Naive thymus-derived CD4-positive, alpha-beta T cell (primary cell): ENCODE results near the gene MYBPC3. TPM values are rescaled to one million over a fixed set of nuclear protein-coding genes. Genes with fewer than 3 reads are reported as not detected.
A peak's percentile ranks its signal among the peaks of the same experiment; 100 is the strongest.

Source experiments
- ATAC-seq: fragments of 150-1000 bp; cut with Tn5 transposase; 2 replicates; pipeline ENCODE4 v1.10.0; 2021; ENCODE audit warnings: mild to moderate bottlenecking, moderate library complexity
- CTCF ChIA-PET: fragments of 350-600 bp; sonication (Branson Sonifier 250); formaldehyde crosslinking; loops from one replicate; lab custom pipeline; 2021; ENCODE audit warnings: antibody characterized with exemption; lab: Charles Lee
- POLR2A ChIA-PET: fragments of 350-600 bp; sonication (Branson Sonifier 250); formaldehyde crosslinking; loops from one replicate; lab custom pipeline; 2021; ENCODE audit warnings: antibody characterized with exemption, inconsistent platforms; lab: Charles Lee
- DNase-seq, 9 donors: peaks; one replicate each; pipeline versions ENCODE4 v3.0.0 to v3.0.0-alpha.2; 2020 to 2022; ENCODE audit warnings: mixed read lengths in 1 of 9
- H3K27ac ChIP-seq: one replicate; pipeline ENCODE4 v1.7.0; 2013; ENCODE audit warnings: mild to moderate bottlenecking, low read depth, low read length, moderate library complexity
- H3K27me3 ChIP-seq, 2 donors: one replicate each; pipeline ENCODE4 v1.7.0; 2013; ENCODE audit warnings: low read length in 2 of 2, mild to moderate bottlenecking in 2 of 2, moderate library complexity in 2 of 2; ENCODE audit not compliant: control insufficient read depth in 2 of 2, insufficient read depth in 2 of 2
- H3K36me3 ChIP-seq, 3 experiments: 1 replicate in 2 of 3; 2 replicates in 1 of 3; pipeline ENCODE4 v1.7.0; 2013; ENCODE audit warnings: low read length in 3 of 3, mild to moderate bottlenecking in 3 of 3, moderate library complexity in 1 of 3; ENCODE audit not compliant: insufficient read depth in 3 of 3, control insufficient read depth in 2 of 3
- H3K4me1 ChIP-seq, 2 donors: one replicate each; pipeline ENCODE4 v1.7.0; 2013; ENCODE audit warnings: low read length in 2 of 2, mild to moderate bottlenecking in 2 of 2, moderate library complexity in 1 of 2; ENCODE audit not compliant: control insufficient read depth in 2 of 2, insufficient read depth in 2 of 2
- H3K4me3 ChIP-seq: 2 replicates; pipeline ENCODE4 v1.7.0; 2013; ENCODE audit warnings: mild to moderate bottlenecking, low read length
- H3K9me3 ChIP-seq, 3 experiments: 1 replicate in 2 of 3; 2 replicates in 1 of 3; pipeline ENCODE4 v1.7.0; 2013; ENCODE audit warnings: low read length in 3 of 3; ENCODE audit not compliant: control insufficient read depth in 2 of 3
- H3K27ac Mint-ChIP-seq, 9 donors: one replicate each; pipeline ENCODE4 v1.8.0; 2020 to 2022; ENCODE audit warnings: mixed read lengths in 9 of 9, mild to moderate bottlenecking in 8 of 9, moderate library complexity in 5 of 9, inconsistent platforms in 2 of 9
- H3K27me3 Mint-ChIP-seq, 5 donors: one replicate each; pipeline ENCODE4 v1.8.0; 2021 to 2022; ENCODE audit warnings: mixed read lengths in 5 of 5, mild to moderate bottlenecking in 1 of 5
- H3K36me3 Mint-ChIP-seq, 5 donors: one replicate each; pipeline ENCODE4 v1.8.0; 2020 to 2022; ENCODE audit warnings: mixed read lengths in 5 of 5, mild to moderate bottlenecking in 3 of 5, inconsistent platforms in 1 of 5
- H3K4me1 Mint-ChIP-seq, 7 donors: one replicate each; pipeline ENCODE4 v1.8.0; 2020 to 2022; ENCODE audit warnings: mixed read lengths in 7 of 7, mild to moderate bottlenecking in 3 of 7, inconsistent platforms in 1 of 7
- H3K4me3 Mint-ChIP-seq, 10 donors: one replicate each; pipeline ENCODE4 v1.8.0; 2020 to 2022; ENCODE audit warnings: mild to moderate bottlenecking in 10 of 10, mixed read lengths in 10 of 10, moderate library complexity in 6 of 10, inconsistent platforms in 2 of 10
- H3K9me3 Mint-ChIP-seq, 11 donors: one replicate each; pipeline ENCODE4 v1.8.0; 2020 to 2022; ENCODE audit warnings: mixed read lengths in 11 of 11, mild to moderate bottlenecking in 4 of 11, inconsistent platforms in 1 of 11, moderate library complexity in 1 of 11
- intact Hi-C, 2 donors: fragments of 100-400 bp; cut with micrococcal nuclease; formaldehyde crosslinking; loops; one replicate each; pipeline ENCODE4 v1.15.1; 2023
- polyA plus RNA-seq, 2 donors: library from polyadenylated mRNA; unstranded; fragments of 300-500 nt; fragmentation: Illumina TruSeq; gene quantifications; one replicate each; pipeline ENCODE4 v1.2.3, GENCODE V29; 2021
- total RNA-seq, 6 experiments: library from RNA in 5 of 6; stranded (reverse) in 5 of 6; gene quantifications; 1 replicate in 5 of 6; 2 replicates in 1 of 6; pipeline ENCODE4 v1.2.3 and lab custom pipeline; 2021 to 2026

The MYBPC3 gene
- total and polyA plus RNA-seq, 7 experiments from 2014 or later, result 0.16 to 0.86 TPM; not detected in 5

- H3K9me3 Mint-ChIP-seq, result peaks cover 0 to 1% (median 0%) of the 10 kb centered on the region in 11 donors
- Histone ChIP-seq H3K27ac (no peak overlapping the region), H3K9me3 (no peaks in the 10 kb centered on the region), H3K36me3 (peaks cover 0 to 23% (median 0%) of the 10 kb centered on the region in 3 experiments), H3K4me3 (no peak overlapping the region), H3K27me3 (no peaks in the 10 kb centered on the region), H3K4me1 (no peaks in the 10 kb centered on the region)
- peaks cover 0 to 3% (median 0%) of the 10 kb centered on the region in 7 donors for H3K4me1 Mint-ChIP-seq
- DNase-seq, result no peak
- intact Hi-C loops, result no loop called here
- ATAC-seq, result peak; percentile 41
- ChIA-PET CTCF (no interaction called here), POLR2A (no interaction called here)
- H3K27me3 Mint-ChIP-seq, result no peaks in the 10 kb centered on the region
- no peak overlapping the region for H3K4me3 Mint-ChIP-seq
- H3K36me3 Mint-ChIP-seq, result peaks cover 8 to 37% (median 12%) of the 10 kb centered on the region in 5 donors
- H3K27ac Mint-ChIP-seq, result peak overlapping the region in 5 of 9 donors; percentile 15 to 81 (median 51)
These were observed 23.8 kb downstream of the MYBPC3 start for GRCh38 chr11:47328449-47329390.

- H3K4me1 Mint-ChIP-seq, result peaks cover 0 to 3% (median 0%) of the 10 kb centered on the region in 7 donors
- H3K27me3 ChIP-seq, result no peaks in the 10 kb centered on the region
- intact Hi-C loops, result no loop called here
- H3K4me3 Mint-ChIP-seq, result no peak overlapping the region
- no peak for ATAC-seq
- H3K4me3 ChIP-seq, result no peak overlapping the region
- H3K36me3 ChIP-seq, result peaks cover 0 to 23% (median 0%) of the 10 kb centered on the region in 3 experiments
- H3K9me3 ChIP-seq, result no peaks in the 10 kb centered on the region
- no peaks in the 10 kb centered on the region for H3K4me1 ChIP-seq
- peak overlapping the region in 3 of 9 donors; percentile 13 to 51 (median 28) for H3K27ac Mint-ChIP-seq
- no peak overlapping the region for H3K27ac ChIP-seq
- DNase-seq, result no peak
- CTCF ChIA-PET, result no interaction called here
- peaks cover 0 to 1% (median 0%) of the 10 kb centered on the region in 11 donors for H3K9me3 Mint-ChIP-seq
- no peaks in the 10 kb centered on the region for H3K27me3 Mint-ChIP-seq
- POLR2A ChIA-PET, result no interaction called here
- H3K36me3 Mint-ChIP-seq, result peaks cover 8 to 41% (median 15%) of the 10 kb centered on the region in 5 donors
These were observed 24.6 kb downstream of the MYBPC3 start for GRCh38 chr11:47327949-47328348.

- Histone ChIP-seq H3K9me3 (no peaks in the 10 kb centered on the region), H3K27me3 (no peaks in the 10 kb centered on the region), H3K4me3 (no peak overlapping the region), H3K27ac (no peak overlapping the region), H3K36me3 (peaks cover 0 to 23% (median 9%) of the 10 kb centered on the region in 3 experiments), H3K4me1 (no peaks in the 10 kb centered on the region)
- peaks cover 0 to 1% (median 0%) of the 10 kb centered on the region in 11 donors for H3K9me3 Mint-ChIP-seq
- H3K4me3 Mint-ChIP-seq, result no peak overlapping the region
- no peaks in the 10 kb centered on the region for H3K27me3 Mint-ChIP-seq
- DNase-seq (no peak), ATAC-seq (no peak)
- ChIA-PET POLR2A (no interaction called here), CTCF (no interaction called here)
- H3K4me1 Mint-ChIP-seq, result peaks cover 0 to 3% (median 0%) of the 10 kb centered on the region in 7 donors
- intact Hi-C loops, result no loop called here
- peak overlapping the region in 2 of 9 donors; percentile 16 to 30 for H3K27ac Mint-ChIP-seq
- H3K36me3 Mint-ChIP-seq, result peaks cover 8 to 42% (median 15%) of the 10 kb centered on the region in 5 donors
These were observed 25.5 kb downstream of the MYBPC3 start for GRCh38 chr11:47327025-47327424.

- peaks cover 0 to 1% (median 0%) of the 10 kb centered on the region in 11 donors for H3K9me3 Mint-ChIP-seq
- Histone ChIP-seq H3K9me3 (no peaks in the 10 kb centered on the region), H3K36me3 (peaks cover 5 to 23% (median 17%) of the 10 kb centered on the region in 3 experiments), H3K27ac (no peak overlapping the region), H3K4me1 (no peaks in the 10 kb centered on the region), H3K4me3 (no peak overlapping the region), H3K27me3 (no peaks in the 10 kb centered on the region)
- H3K4me3 Mint-ChIP-seq, result no peak overlapping the region
- H3K27ac Mint-ChIP-seq, result peak overlapping the region in 4 of 9 donors; percentile 14 to 43 (median 23)
- ATAC-seq (no peak), DNase-seq (no peak)
- intact Hi-C loops, result no loop called here
- H3K36me3 Mint-ChIP-seq, result peaks cover 11 to 50% (median 20%) of the 10 kb centered on the region in 5 donors
- CTCF ChIA-PET, result no interaction called here
- peaks cover 0 to 3% (median 0%) of the 10 kb centered on the region in 7 donors for H3K4me1 Mint-ChIP-seq
- POLR2A ChIA-PET, result interaction anchor here (0.7 kb wide), 1 partner anchor 139 kb away, joined by 3 read pairs; no protein-coding TSS in a partner anchor
- no peaks in the 10 kb centered on the region for H3K27me3 Mint-ChIP-seq
These were observed 26.3 kb downstream of the MYBPC3 start for GRCh38 chr11:47326198-47326597.

GRCh38 chr11:47325271-47326041, 27.0 kb downstream of the MYBPC3 start:
- intact Hi-C loops, result no loop called here
- Mint-ChIP-seq H3K4me1 (peaks cover 0 to 3% (median 0%) of the 10 kb centered on the region in 7 donors), H3K4me3 (no peak overlapping the region), H3K36me3 (peaks cover 11 to 50% (median 20%) of the 10 kb centered on the region in 5 donors), H3K27me3 (no peaks in the 10 kb centered on the region), H3K9me3 (peaks cover 0 to 1% (median 0%) of the 10 kb centered on the region in 11 donors), H3K27ac (peak overlapping the region in 6 of 9 donors; percentile 7 to 86 (median 64))
- POLR2A ChIA-PET, result interaction anchor here (0.7 kb wide), 2 partner anchors 90 to 138 kb away, joined by 3 read pairs; no protein-coding TSS in a partner anchor
- peak overlapping the region; percentile 17 for H3K27ac ChIP-seq
- H3K9me3 ChIP-seq, result no peaks in the 10 kb centered on the region
- DNase-seq (no peak), ATAC-seq (no peak)
- H3K36me3 ChIP-seq, result peaks cover 6 to 23% (median 21%) of the 10 kb centered on the region in 3 experiments
- H3K27me3 ChIP-seq, result no peaks in the 10 kb centered on the region
- no peak overlapping the region for H3K4me3 ChIP-seq
- no peaks in the 10 kb centered on the region for H3K4me1 ChIP-seq
- CTCF ChIA-PET, result no interaction called here

- intact Hi-C loops, result no loop called here
- Histone ChIP-seq H3K27me3 (no peaks in the 10 kb centered on the region), H3K9me3 (no peaks in the 10 kb centered on the region), H3K4me1 (no peaks in the 10 kb centered on the region), H3K4me3 (no peak overlapping the region), H3K36me3 (peaks cover 6 to 23% (median 21%) of the 10 kb centered on the region in 3 experiments), H3K27ac (no peak overlapping the region)
- no peak for ATAC-seq
- Mint-ChIP-seq H3K4me3 (no peak overlapping the region), H3K36me3 (peaks cover 11 to 50% (median 20%) of the 10 kb centered on the region in 5 donors), H3K9me3 (peaks cover 0 to 1% (median 0%) of the 10 kb centered on the region in 11 donors), H3K4me1 (peaks cover 0 to 3% (median 0%) of the 10 kb centered on the region in 7 donors), H3K27me3 (no peaks in the 10 kb centered on the region), H3K27ac (peak overlapping the region in 3 of 9 donors; percentile 64 to 86 (median 65))
- ChIA-PET CTCF (no interaction called here), POLR2A (no interaction called here)
- no peak for DNase-seq
These were observed 28.0 kb downstream of the MYBPC3 start for GRCh38 chr11:47324520-47324919.
